OCI-LY7 (cell line): ENCODE data around the gene RARA.

Source experiments
- EZH2phosphoT487 ChIP-seq: fragments of 200-600 bp; sonication (generic); IDR thresholded peaks from 2 replicates; pipeline ENCODE4 v1.6.1; 2018; ENCODE audit warnings: low read depth, borderline replicate concordance, mild to moderate bottlenecking, mixed run types, antibody characterized with exemption, low read length, moderate library complexity, mixed read lengths
- TF ChIP-seq, protein P1 (sequence below): fragments of 200-600 bp; sonication (generic); conservative IDR thresholded peaks from 2 replicates; pipeline ENCODE4 v1.5.1; 2014; ENCODE audit warnings: mild to moderate bottlenecking, antibody characterized with exemption, low read length, moderate library complexity, mixed read lengths

DNA sequence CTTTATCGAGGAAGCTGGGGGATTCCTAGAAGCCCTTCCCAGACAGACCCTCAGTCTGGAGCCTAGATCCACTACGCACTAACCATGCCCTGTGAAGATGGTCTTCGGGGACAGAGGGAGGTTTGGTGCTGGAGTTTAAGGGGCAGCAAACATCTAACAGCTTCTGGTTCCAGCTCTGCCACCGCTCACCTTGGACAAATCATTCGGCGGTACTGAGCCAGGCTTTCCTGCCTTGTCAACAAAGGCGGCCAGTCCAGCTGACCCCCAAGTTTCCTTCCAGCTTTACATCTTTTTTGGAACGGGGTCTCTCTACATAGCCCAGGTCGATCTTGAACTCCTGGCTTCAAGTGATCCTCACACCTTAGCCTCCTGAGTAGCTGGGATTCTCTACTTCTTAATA, 55.9 kb downstream of the RARA start:
- TF ChIP-seq, protein P1, sequence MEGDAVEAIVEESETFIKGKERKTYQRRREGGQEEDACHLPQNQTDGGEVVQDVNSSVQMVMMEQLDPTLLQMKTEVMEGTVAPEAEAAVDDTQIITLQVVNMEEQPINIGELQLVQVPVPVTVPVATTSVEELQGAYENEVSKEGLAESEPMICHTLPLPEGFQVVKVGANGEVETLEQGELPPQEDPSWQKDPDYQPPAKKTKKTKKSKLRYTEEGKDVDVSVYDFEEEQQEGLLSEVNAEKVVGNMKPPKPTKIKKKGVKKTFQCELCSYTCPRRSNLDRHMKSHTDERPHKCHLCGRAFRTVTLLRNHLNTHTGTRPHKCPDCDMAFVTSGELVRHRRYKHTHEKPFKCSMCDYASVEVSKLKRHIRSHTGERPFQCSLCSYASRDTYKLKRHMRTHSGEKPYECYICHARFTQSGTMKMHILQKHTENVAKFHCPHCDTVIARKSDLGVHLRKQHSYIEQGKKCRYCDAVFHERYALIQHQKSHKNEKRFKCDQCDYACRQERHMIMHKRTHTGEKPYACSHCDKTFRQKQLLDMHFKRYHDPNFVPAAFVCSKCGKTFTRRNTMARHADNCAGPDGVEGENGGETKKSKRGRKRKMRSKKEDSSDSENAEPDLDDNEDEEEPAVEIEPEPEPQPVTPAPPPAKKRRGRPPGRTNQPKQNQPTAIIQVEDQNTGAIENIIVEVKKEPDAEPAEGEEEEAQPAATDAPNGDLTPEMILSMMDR = no peak
- no peak for TF ChIP-seq EZH2phosphoT487
